Testis (tissue), 3 donors: ENCODE measurements around the gene CCDC80. TPM values are rescaled to one million over a fixed set of nuclear protein-coding genes. Genes with fewer than 3 reads are reported as not detected.

Experiments
- DNase-seq: peaks from one replicate; pipeline ENCODE4 v3.0.0-alpha.2; 2019
- H3K27ac ChIP-seq, 2 donors: fragments of 200-600 bp; sonication (generic); one replicate each; pipeline ENCODE4 v1.5.1; 2019
- H3K27me3 ChIP-seq: fragments of 200-600 bp; sonication (generic); one replicate; pipeline ENCODE4 v1.5.1; 2019
- H3K36me3 ChIP-seq: fragments of 200-600 bp; sonication (generic); one replicate; pipeline ENCODE4 v1.5.1; 2017; ENCODE audit warnings: low read depth; ENCODE audit errors: missing control alignments
- H3K4me1 ChIP-seq: fragments of 200-600 bp; sonication (generic); one replicate; pipeline ENCODE4 v1.5.1; 2019
- H3K4me3 ChIP-seq, 2 donors: fragments of 200-600 bp; sonication (generic); one replicate each; pipeline ENCODE4 v1.5.1; 2017 to 2019
- H3K9me3 ChIP-seq: fragments of 200-600 bp; sonication (generic); one replicate; pipeline ENCODE4 v1.5.1; 2017
- CTCF ChIP-seq, 3 experiments: fragments of 450-650 bp in 2 of 3; fragments of 200-600 bp in 1 of 3; sonication (generic) in 1 of 3; IDR thresholded peaks; one replicate each; pipeline ENCODE4 v1.5.1; 2016 to 2019; ENCODE audit warnings: antibody characterized with exemption in 3 of 3, mild to moderate bottlenecking in 2 of 3, moderate library complexity in 1 of 3
- POLR2A ChIP-seq: fragments of 450-650 bp; IDR thresholded peaks from one replicate; pipeline ENCODE4 v1.6.1; 2017; ENCODE audit warnings: antibody characterized with exemption, mild to moderate bottlenecking, moderate library complexity
- WGBS, 2 donors: methylation state at CpG; one replicate each; pipeline ENCODE4 v1.1.5; 2018; 5-methylcytosine and 5-hydroxymethylcytosine counted together
- intact Hi-C: fragments of 100-400 bp; cut with DNase I; formaldehyde crosslinking; loops from one replicate; pipeline ENCODE4 v1.15.1; 2023; ENCODE audit warnings: low total_unique reads
- polyA plus RNA-seq: library from polyadenylated mRNA; stranded (reverse); fragments of 350-450 nt; fragmentation: Illumina TruSeq; extraction: RNeasy Lipid Tissue Mini Kit (QIAGEN cat#74804); gene quantifications from one replicate; pipeline ENCODE4 v1.2.3, GENCODE V29; 2014; ENCODE audit warnings: low read depth, low replicate concordance; ENCODE audit not compliant: insufficient read depth
- total RNA-seq, 2 donors: library from RNA; depleted of rRNA; stranded (reverse); fragments of >200 nt; gene quantifications; one replicate each; pipeline ENCODE4 v1.2.3, GENCODE V29; 2016

Gene CCDC80
- total and polyA plus RNA-seq, 3 donors from 2014 or later, result 13.8 to 159 (median 18.8) TPM

- no peaks in the 10 kb centered on the region for H3K36me3 ChIP-seq
- intact Hi-C loops, result no loop called here
- H3K27me3 ChIP-seq, result no peaks in the 10 kb centered on the region
- H3K4me1 ChIP-seq, result no peaks in the 10 kb centered on the region
- peak; percentile 15 to 49 (median 37) for TF ChIP-seq CTCF (IDR thresholded peaks at IDR 0.05)
- no peak for TF ChIP-seq POLR2A
- WGBS, 2 donors, result 68 to 81% methylated on average over 2 of the region's 2 CpGs
- no peak overlapping the region for H3K27ac ChIP-seq
- H3K9me3 ChIP-seq, result no peaks in the 10 kb centered on the region
- H3K4me3 ChIP-seq, result no peak overlapping the region
- no peak for DNase-seq
These were observed 58.6 kb downstream of the CCDC80 start for GRCh38 chr3:112582244-112582874.

- intact Hi-C loops, result no loop called here
- Histone ChIP-seq H3K4me1 (no peaks in the 10 kb centered on the region), H3K4me3 (no peak overlapping the region), H3K36me3 (no peaks in the 10 kb centered on the region), H3K27me3 (no peaks in the 10 kb centered on the region), H3K27ac (no peak overlapping the region), H3K9me3 (no peaks in the 10 kb centered on the region)
- WGBS, 2 donors, result 54 to 75% methylated on average over 3 of the region's 3 CpGs
- TF ChIP-seq CTCF (IDR thresholded peaks at IDR 0.05) (no peak), POLR2A (no peak)
- DNase-seq, result no peak
These were observed 61.2 kb downstream of the CCDC80 start for GRCh38 chr3:112579697-112580096.

GRCh38 chr3:112579232-112579631 is 61.7 kb downstream of the CCDC80 start:
- WGBS, 2 donors, result 83 to 91% methylated on average over 3 of the region's 3 CpGs
- no peak for DNase-seq
- Histone ChIP-seq H3K9me3 (no peaks in the 10 kb centered on the region), H3K4me1 (no peaks in the 10 kb centered on the region), H3K36me3 (no peaks in the 10 kb centered on the region), H3K4me3 (no peak overlapping the region), H3K27me3 (no peaks in the 10 kb centered on the region), H3K27ac (no peak overlapping the region)
- intact Hi-C loops, result no loop called here
- TF ChIP-seq POLR2A, result no peak
- TF ChIP-seq CTCF (IDR thresholded peaks at IDR 0.05), result no peak

- 93 to 94% methylated on average over 1 of the region's 1 CpG for WGBS, 2 donors
- no peak overlapping the region for H3K27ac ChIP-seq
- H3K36me3 ChIP-seq, result no peaks in the 10 kb centered on the region
These were observed 68.2 kb downstream of the CCDC80 start for GRCh38 chr3:112572701-112573100.

More at GRCh38 chr3:112572701-112573100, 68.2 kb downstream of the CCDC80 start:
- Histone ChIP-seq H3K9me3 (no peaks in the 10 kb centered on the region), H3K4me3 (no peak overlapping the region), H3K27me3 (no peaks in the 10 kb centered on the region), H3K4me1 (no peaks in the 10 kb centered on the region)
- TF ChIP-seq POLR2A, result no peak
- no peak for TF ChIP-seq CTCF (IDR thresholded peaks at IDR 0.05)
- intact Hi-C loops, result no loop called here
- no peak for DNase-seq
